Stomach (tissue), 19 donors: ENCODE results near the gene OR4N2. TPM values are rescaled to one million over a fixed set of nuclear protein-coding genes. Genes with fewer than 3 reads are reported as not detected.
"Not testable (repeated sequence)": the region's sequence is repeated elsewhere in the genome, so short reads cannot be mapped to it uniquely, and the experiment has no call there.

Experiments used
- DNase-seq, 2 donors: peaks; one replicate each; pipeline versions ENCODE4 v3.0.0 to v3.0.0-alpha.2; 2013 to 2019
- H3K27ac ChIP-seq, 5 donors: fragments of 200-600 bp in 4 of 5; sonication (generic) in 4 of 5; one replicate each; pipeline ENCODE4 v1.5.1; 2013 to 2019; ENCODE audit warnings: mild to moderate bottlenecking in 1 of 5, moderate library complexity in 1 of 5
- H3K27me3 ChIP-seq, 3 donors: fragments of 200-600 bp; sonication (generic); one replicate each; pipeline ENCODE4 v1.5.1; 2017 to 2019; ENCODE audit warnings: mixed run types in 1 of 3
- H3K36me3 ChIP-seq, 4 donors: fragments of 200-600 bp; sonication (generic); 1 replicate in 3 of 4; 2 replicates in 1 of 4; pipeline ENCODE4 v1.5.1; 2016 to 2019
- H3K4me1 ChIP-seq, 4 donors: fragments of 200-600 bp; sonication (generic); one replicate each; pipeline ENCODE4 v1.5.1; 2016 to 2019
- H3K4me3 ChIP-seq, 4 donors: fragments of 200-600 bp; sonication (generic) in 3 of 4; one replicate each; pipeline ENCODE4 v1.5.1; 2016 to 2019; ENCODE audit warnings: mild to moderate bottlenecking in 1 of 4
- H3K9me3 ChIP-seq, 4 donors: fragments of 200-600 bp; sonication (generic); one replicate each; pipeline ENCODE4 v1.5.1; 2016 to 2019
- EP300 ChIP-seq: sonication (generic); formaldehyde crosslinking; IDR thresholded peaks from one replicate; pipeline ENCODE4 v1.6.1; 2017; ENCODE audit warnings: antibody characterized with exemption
- POLR2A ChIP-seq, 4 donors: fragments of 450-650 bp; IDR thresholded peaks; one replicate each; pipeline ENCODE4 v1.6.1; 2016; ENCODE audit warnings: antibody characterized with exemption in 4 of 4, control low read depth in 2 of 4, mild to moderate bottlenecking in 1 of 4, moderate library complexity in 1 of 4
- POLR2AphosphoS5 ChIP-seq, 3 donors: sonication (generic); formaldehyde crosslinking; IDR thresholded peaks; one replicate each; pipeline ENCODE4 v1.6.1; 2016; ENCODE audit warnings: antibody characterized with exemption in 3 of 3
- WGBS, 5 donors: extraction: QIAGEN DNeasy Blood & Tissue Kit in 3 of 5; methylation state at CpG; one replicate each; pipeline versions ENCODE4 v1.1.5 to v1.1.7; 2013 to 2018; 5-methylcytosine and 5-hydroxymethylcytosine counted together
- intact Hi-C: fragments of 100-400 bp; cut with DNase I; formaldehyde crosslinking; loops from one replicate; pipeline ENCODE4 v1.15.1; 2023; ENCODE audit warnings: low total_unique reads
- long read RNA-seq, 10 donors: transcript quantifications; one replicate each; lab custom pipeline, GENCODE V29; 2026
- polyA plus RNA-seq, 3 donors: library from polyadenylated mRNA; stranded (reverse); fragments of 200-250 nt; gene quantifications; one replicate each; pipeline ENCODE4 v1.2.3, GENCODE V29; 2013
- total RNA-seq, 5 donors: library from RNA; depleted of rRNA; stranded (reverse); fragments of >200 nt; gene quantifications; one replicate each; pipeline versions ENCODE4 v1.1.0 to v1.2.3, GENCODE V29; 2014 to 2016
- TF ChIP-seq, protein P1 (sequence below), 7 experiments: fragments of 450-650 bp in 4 of 7; fragments of 200-600 bp in 3 of 7; sonication (generic) in 3 of 7; IDR thresholded peaks; one replicate each; pipeline ENCODE4 v1.5.1; 2016 to 2019; ENCODE audit warnings: antibody characterized with exemption in 7 of 7, control low read depth in 2 of 7, mild to moderate bottlenecking in 1 of 7
- donor health status: healthy with polysubstance abuse.
- donor health status: Bipolar disorder and iron deficiency.
- donor health status: healthy.

Gene OR4N2, protein sequence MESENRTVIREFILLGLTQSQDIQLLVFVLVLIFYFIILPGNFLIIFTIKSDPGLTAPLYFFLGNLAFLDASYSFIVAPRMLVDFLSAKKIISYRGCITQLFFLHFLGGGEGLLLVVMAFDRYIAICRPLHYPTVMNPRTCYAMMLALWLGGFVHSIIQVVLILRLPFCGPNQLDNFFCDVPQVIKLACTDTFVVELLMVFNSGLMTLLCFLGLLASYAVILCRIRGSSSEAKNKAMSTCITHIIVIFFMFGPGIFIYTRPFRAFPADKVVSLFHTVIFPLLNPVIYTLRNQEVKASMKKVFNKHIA
- not detected for total RNA-seq
- polyA plus RNA-seq, result not detected
- long read RNA-seq, donor 1, result 0 reads
- long read RNA-seq, donor 2, result 0 reads
- long read RNA-seq, donor 3, result 0 reads
- long read RNA-seq, donor 4, result 0 reads
- long read RNA-seq, donor 5, result 0 reads
- long read RNA-seq, donor 6, result 0 reads
- long read RNA-seq, donor 7, partial matches to known transcripts, result 0 of 1 reads
- long read RNA-seq, donor 7, other reads (novel, unspliced or antisense), result 0 of 1 reads
- long read RNA-seq, donor 8, result 0 reads
- long read RNA-seq, donor 9, partial matches to known transcripts, result 0 of 1 reads
- long read RNA-seq, donor 9, other reads (novel, unspliced or antisense), result 0 of 1 reads
- long read RNA-seq, donor 10, result 0 reads

DNA sequence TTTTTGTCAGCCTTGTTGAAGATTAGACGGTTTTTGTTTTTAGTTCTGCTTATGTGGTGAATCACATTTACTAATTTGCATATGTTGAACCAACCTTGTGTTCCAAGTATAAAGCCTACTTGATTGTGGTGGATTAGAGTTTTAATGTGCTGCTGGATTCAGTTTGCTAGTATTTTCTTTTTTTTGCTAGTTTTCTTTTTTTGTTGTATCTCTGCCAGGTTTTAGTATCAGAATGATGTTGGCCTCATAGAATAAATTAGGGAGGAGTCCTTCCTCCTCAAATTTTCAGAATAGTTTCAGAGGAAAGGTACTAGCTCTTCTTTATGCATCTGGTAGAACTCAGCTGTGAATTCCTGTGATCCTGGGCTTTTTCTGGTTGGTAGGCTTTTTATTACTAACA is at the start of gene OR4N2:
OR4N2 (plus strand) TSS at position 301 of the 400 bp plus-strand sequence. CDS start 23,679 bp downstream, outside the sequence.
- DNase-seq, H3K27me3 ChIP-seq, H3K4me1 ChIP-seq, H3K36me3 ChIP-seq, intact Hi-C loops, H3K4me3 ChIP-seq, H3K27ac ChIP-seq: not testable (repeated sequence)
- WGBS, 5 donors, result 69 to 90% (median 82%) methylated on average over 1 of the region's 1 CpG
- H3K9me3 ChIP-seq, result peaks cover 0 to 52% (median 8%) of the 10 kb centered on the region in 4 donors

DNA sequence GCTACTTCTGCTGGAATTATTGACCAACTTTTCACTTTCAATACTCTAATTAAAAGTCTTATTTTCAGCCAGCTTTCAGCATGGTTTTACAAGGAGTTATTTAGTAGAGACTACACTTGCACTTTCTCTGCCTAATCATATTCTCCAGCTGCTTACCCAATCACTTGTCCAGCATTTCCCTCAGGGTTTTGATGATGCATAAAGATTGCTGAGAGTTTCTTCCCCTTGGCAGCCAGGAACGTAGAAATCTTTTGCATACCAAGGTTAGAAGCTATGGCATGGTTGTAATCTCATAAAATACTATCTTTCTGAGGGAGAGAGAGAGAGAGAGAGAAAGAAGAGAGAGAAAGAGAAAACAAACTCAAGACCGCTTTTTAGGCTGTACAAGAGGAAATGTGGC is 49.4 kb upstream of the OR4N2 start:
- TF ChIP-seq, protein P1, sequence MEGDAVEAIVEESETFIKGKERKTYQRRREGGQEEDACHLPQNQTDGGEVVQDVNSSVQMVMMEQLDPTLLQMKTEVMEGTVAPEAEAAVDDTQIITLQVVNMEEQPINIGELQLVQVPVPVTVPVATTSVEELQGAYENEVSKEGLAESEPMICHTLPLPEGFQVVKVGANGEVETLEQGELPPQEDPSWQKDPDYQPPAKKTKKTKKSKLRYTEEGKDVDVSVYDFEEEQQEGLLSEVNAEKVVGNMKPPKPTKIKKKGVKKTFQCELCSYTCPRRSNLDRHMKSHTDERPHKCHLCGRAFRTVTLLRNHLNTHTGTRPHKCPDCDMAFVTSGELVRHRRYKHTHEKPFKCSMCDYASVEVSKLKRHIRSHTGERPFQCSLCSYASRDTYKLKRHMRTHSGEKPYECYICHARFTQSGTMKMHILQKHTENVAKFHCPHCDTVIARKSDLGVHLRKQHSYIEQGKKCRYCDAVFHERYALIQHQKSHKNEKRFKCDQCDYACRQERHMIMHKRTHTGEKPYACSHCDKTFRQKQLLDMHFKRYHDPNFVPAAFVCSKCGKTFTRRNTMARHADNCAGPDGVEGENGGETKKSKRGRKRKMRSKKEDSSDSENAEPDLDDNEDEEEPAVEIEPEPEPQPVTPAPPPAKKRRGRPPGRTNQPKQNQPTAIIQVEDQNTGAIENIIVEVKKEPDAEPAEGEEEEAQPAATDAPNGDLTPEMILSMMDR (IDR thresholded peaks at IDR 0.05), result no peak
- TF ChIP-seq EP300, result no peak
- TF ChIP-seq POLR2A (IDR thresholded peaks at IDR 0.05), result no peak
- TF ChIP-seq POLR2AphosphoS5 (IDR thresholded peaks at IDR 0.05), result no peak
- 22 to 32% (median 26%) methylated on average over 2 of the region's 2 CpGs for WGBS, 5 donors
- Histone ChIP-seq H3K27ac (no peak overlapping the region), H3K4me1 (no peaks in the 10 kb centered on the region), H3K27me3 (no peaks in the 10 kb centered on the region), H3K9me3 (no peaks in the 10 kb centered on the region), H3K36me3 (no peaks in the 10 kb centered on the region), H3K4me3 (no peak overlapping the region)
- DNase-seq, result no peak
- intact Hi-C loops, result no loop called here

DNA sequence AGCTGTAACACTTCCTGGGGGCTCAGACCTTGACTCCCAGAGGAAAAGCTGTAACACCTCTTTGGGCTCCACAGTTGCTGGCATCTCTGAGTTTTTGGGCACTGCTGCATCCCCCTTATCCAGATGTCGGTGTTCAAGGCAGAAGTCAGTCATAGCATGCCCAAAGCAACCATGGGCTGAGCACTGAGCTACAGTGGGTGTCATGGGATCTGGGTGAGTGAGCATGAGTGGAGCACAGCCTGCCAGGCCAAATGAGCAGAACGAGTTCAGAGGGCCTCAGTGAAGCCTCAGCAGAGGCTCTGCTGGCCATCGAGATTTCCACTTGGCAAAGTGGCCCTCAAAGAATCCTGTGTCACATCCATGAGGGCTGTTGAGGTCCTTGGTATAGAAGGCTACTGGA is 32.1 kb upstream of the OR4N2 start:
- H3K4me1 ChIP-seq, intact Hi-C loops, H3K27ac ChIP-seq, DNase-seq, H3K36me3 ChIP-seq, H3K27me3 ChIP-seq, H3K4me3 ChIP-seq: not testable (repeated sequence)
- peaks cover 0 to 34% (median 10%) of the 10 kb centered on the region in 4 donors for H3K9me3 ChIP-seq
- 36 to 57% (median 52%) methylated on average over 2 to 3 of the region's 3 CpGs for WGBS, 5 donors

DNA sequence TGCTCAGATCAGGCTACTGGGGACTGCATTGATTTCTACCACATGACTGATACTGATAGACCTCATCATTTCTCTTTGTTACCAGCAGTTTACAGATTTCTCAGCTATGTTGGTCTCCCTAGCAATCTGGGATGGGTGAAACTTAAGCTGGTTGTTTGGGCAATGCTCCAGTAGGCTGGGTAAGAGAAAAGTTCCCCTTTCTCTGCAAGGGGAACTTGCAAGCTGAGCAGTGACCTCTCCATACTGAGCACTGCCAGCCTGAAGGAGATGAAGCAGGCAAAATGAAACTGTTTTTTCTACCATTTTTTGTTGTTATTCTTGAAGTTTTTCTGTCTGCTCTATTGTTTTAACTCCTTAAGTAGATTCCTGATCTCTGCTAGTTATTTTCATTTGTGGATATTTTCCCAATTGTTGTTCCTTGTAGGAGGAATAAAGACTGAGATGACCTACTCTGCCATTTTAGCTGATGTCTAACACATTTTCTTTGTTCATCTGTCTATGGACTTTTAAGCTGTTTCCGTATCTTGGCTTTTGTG is 31.6 kb upstream of the OR4N2 start:
- Histone ChIP-seq H3K9me3 (peaks cover 0 to 34% (median 10%) of the 10 kb centered on the region in 4 donors), H3K27me3 (no peaks in the 10 kb centered on the region), H3K4me1 (no peaks in the 10 kb centered on the region), H3K36me3 (no peaks in the 10 kb centered on the region), H3K4me3 (no peak overlapping the region), H3K27ac (no peak overlapping the region)
- TF ChIP-seq, protein P1 (IDR thresholded peaks at IDR 0.05), result no peak
- TF ChIP-seq EP300 (no peak), POLR2A (IDR thresholded peaks at IDR 0.05) (no peak), POLR2AphosphoS5 (IDR thresholded peaks at IDR 0.05) (no peak)
- WGBS, 5 donors, result 87 to 96% (median 92%) methylated on average over 1 of the region's 1 CpG
- DNase-seq, result no peak
- intact Hi-C loops, result no loop called here

DNA sequence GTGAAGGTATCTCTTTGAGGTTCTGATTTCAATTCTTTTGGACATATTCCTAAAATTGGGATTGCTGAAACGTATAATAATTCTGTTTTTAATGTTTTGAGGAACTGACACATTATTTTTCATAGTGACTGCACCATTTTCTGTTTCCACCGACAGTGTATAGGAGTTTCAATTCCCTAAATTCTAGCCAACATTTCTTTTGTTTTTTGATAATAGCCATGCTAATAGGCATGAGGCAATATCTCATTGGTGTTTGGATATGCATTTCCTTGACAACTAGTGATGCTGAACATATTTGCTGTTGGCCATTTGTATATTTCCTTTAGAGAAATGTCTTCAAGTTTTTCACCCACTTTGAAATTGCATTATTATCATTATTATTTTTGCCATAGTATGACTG is 31.1 kb upstream of the OR4N2 start:
- 32 to 47% (median 45%) methylated on average over 2 of the region's 2 CpGs for WGBS, 5 donors

DNA sequence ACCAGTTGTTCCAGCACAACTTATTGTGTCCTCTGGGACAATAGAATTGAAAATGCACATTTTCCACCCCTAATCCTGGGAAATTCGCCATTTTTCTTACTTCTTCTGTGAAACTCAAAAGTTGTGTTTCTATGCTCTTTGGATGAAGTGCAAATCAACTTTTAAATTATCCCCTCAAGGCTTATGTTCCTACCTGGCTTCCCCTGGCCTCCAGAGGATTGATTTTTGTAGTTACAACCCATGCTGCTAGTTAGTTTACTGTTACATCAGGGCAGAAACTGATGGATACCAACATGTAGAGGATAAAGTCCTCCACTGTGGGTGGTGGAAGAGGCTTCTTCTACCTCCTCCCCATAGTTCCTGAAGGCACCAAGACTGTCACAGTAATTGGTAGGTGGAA is 30.4 kb upstream of the OR4N2 start, which contains the start of gene OR4M1:
OR4M1 (plus strand) TSS at position 301 of the 400 bp plus-strand sequence. CDS start 6,819 bp downstream, outside the sequence.
- 5 to 14% (median 11%) methylated on average over 1 of the region's 1 CpG for WGBS, 5 donors
- not testable (repeated sequence) for H3K27ac ChIP-seq

More for the DNA sequence above, 31.1 kb upstream of the OR4N2 start:
- intact Hi-C loops, H3K36me3 ChIP-seq, H3K27ac ChIP-seq, H3K4me3 ChIP-seq, H3K27me3 ChIP-seq, H3K4me1 ChIP-seq, DNase-seq: not testable (repeated sequence)
- peaks cover 0 to 34% (median 10%) of the 10 kb centered on the region in 4 donors for H3K9me3 ChIP-seq

More for the DNA sequence above, 30.4 kb upstream of the OR4N2 start, which contains the start of gene OR4M1:
- DNase-seq, H3K4me3 ChIP-seq, H3K27me3 ChIP-seq, H3K36me3 ChIP-seq, intact Hi-C loops, H3K4me1 ChIP-seq: not testable (repeated sequence)
- peaks cover 0 to 34% (median 10%) of the 10 kb centered on the region in 4 donors for H3K9me3 ChIP-seq
